Measurements from ENCODE around the gene FAM151B. TPM values are rescaled to one million over a fixed set of nuclear protein-coding genes. Genes with fewer than 3 reads are reported as not detected.
A peak's percentile ranks its signal among the peaks of the same experiment; 100 is the strongest.

The FAM151B gene
- total and polyA plus RNA-seq, 7 experiments from 2014 or later, result 0.11 to 3.4 (median 0.43) TPM; not detected in 2

- ChIA-PET POLR2A (no interaction called here), CTCF (interaction anchor here (0.7 to 2.0 kb wide), 4 partner anchors 11 to 1802 kb away, joined by 3 to 6 read pairs (median 4); no protein-coding TSS in a partner anchor)
- Histone ChIP-seq H3K4me3 (ENCODE audit: low read length) (no peak overlapping the region), H3K4me1 (ENCODE audit: control insufficient read depth in 2 of 2, insufficient read depth in 2 of 2, low read length in 2 of 2) (no peaks in the 10 kb centered on the region), H3K27ac (ENCODE audit: low read depth, low read length) (no peak overlapping the region), H3K27me3 (ENCODE audit: control insufficient read depth in 2 of 2, insufficient read depth in 2 of 2, low read length in 2 of 2) (no peaks in the 10 kb centered on the region), H3K9me3 (ENCODE audit: control insufficient read depth in 2 of 3, low read length in 3 of 3) (no peaks in the 10 kb centered on the region), H3K36me3 (ENCODE audit: control insufficient read depth in 2 of 3, insufficient read depth in 3 of 3, low read length in 3 of 3) (peaks cover 0 to 3% (median 0%) of the 10 kb centered on the region in 3 experiments)
- H3K4me3 Mint-ChIP-seq, result no peak overlapping the region
- peak overlapping the region in 1 of 9 donors; percentile 47 for H3K27ac Mint-ChIP-seq
- peak in 5 of 9 donors; percentile 18 to 41 (median 30) for DNase-seq
- H3K9me3 Mint-ChIP-seq, result peaks cover 0 to 29% (median 8%) of the 10 kb centered on the region in 11 donors
- peaks cover 2 to 36% (median 29%) of the 10 kb centered on the region in 5 donors for H3K36me3 Mint-ChIP-seq
- ATAC-seq, result peak; percentile 85
- H3K27me3 Mint-ChIP-seq, result peaks cover 0 to 3% (median 0%) of the 10 kb centered on the region in 5 donors
- peaks cover 0 to 7% (median 0%) of the 10 kb centered on the region in 7 donors for H3K4me1 Mint-ChIP-seq
- intact Hi-C loops (cut with micrococcal nuclease), result loop anchor here (1.0 to 10.0 kb wide), 8 partner anchors 176 to 818 kb away; no protein-coding TSS in a partner anchor
These were observed 6.6 kb upstream of the FAM151B start for GRCh38 chr5:80481019-80481893.

GRCh38 chr5:80482578-80482977 is 5.3 kb upstream of the FAM151B start:
- H3K9me3 ChIP-seq (ENCODE audit: control insufficient read depth in 2 of 3, low read length in 3 of 3), result no peaks in the 10 kb centered on the region
- no peak overlapping the region for H3K4me3 ChIP-seq (ENCODE audit: low read length)
- H3K36me3 Mint-ChIP-seq, result peaks cover 4 to 33% (median 29%) of the 10 kb centered on the region in 5 donors
- H3K36me3 ChIP-seq (ENCODE audit: control insufficient read depth in 2 of 3, insufficient read depth in 3 of 3, low read length in 3 of 3), result no peaks in the 10 kb centered on the region
- POLR2A ChIA-PET, result no interaction called here
- ATAC-seq (no peak), DNase-seq (no peak)
- peaks cover 0 to 29% (median 8%) of the 10 kb centered on the region in 11 donors for H3K9me3 Mint-ChIP-seq
- H3K4me1 ChIP-seq (ENCODE audit: control insufficient read depth in 2 of 2, insufficient read depth in 2 of 2, low read length in 2 of 2), result peaks cover 0 to 7% of the 10 kb centered on the region in 2 donors
- no peaks in the 10 kb centered on the region for H3K27me3 ChIP-seq (ENCODE audit: control insufficient read depth in 2 of 2, insufficient read depth in 2 of 2, low read length in 2 of 2)
- H3K27me3 Mint-ChIP-seq, result peaks cover 0 to 12% (median 7%) of the 10 kb centered on the region in 5 donors
- intact Hi-C loops (cut with micrococcal nuclease), result loop anchor here (5.0 to 10.0 kb wide), 3 partner anchors 175 to 682 kb away; no protein-coding TSS in a partner anchor
- no peak overlapping the region for H3K27ac ChIP-seq (ENCODE audit: low read depth, low read length)
- peaks cover 7 to 14% (median 10%) of the 10 kb centered on the region in 7 donors for H3K4me1 Mint-ChIP-seq
- no peak overlapping the region for H3K27ac Mint-ChIP-seq
- CTCF ChIA-PET, result interaction anchor here (1.1 to 2.0 kb wide), 2 partner anchors 187 to 190 kb away, joined by 3 to 6 read pairs; no protein-coding TSS in a partner anchor
- H3K4me3 Mint-ChIP-seq, result no peak overlapping the region

GRCh38 chr5:80483636-80484232 is 4.2 kb upstream of the FAM151B start:
- no peak overlapping the region for H3K27ac Mint-ChIP-seq
- DNase-seq (no peak), ATAC-seq (no peak)
- Histone ChIP-seq H3K36me3 (ENCODE audit: control insufficient read depth in 2 of 3, insufficient read depth in 3 of 3, low read length in 3 of 3) (no peaks in the 10 kb centered on the region), H3K4me3 (ENCODE audit: low read length) (no peak overlapping the region), H3K9me3 (ENCODE audit: control insufficient read depth in 2 of 3, low read length in 3 of 3) (no peaks in the 10 kb centered on the region), H3K4me1 (ENCODE audit: control insufficient read depth in 2 of 2, insufficient read depth in 2 of 2, low read length in 2 of 2) (peaks cover 0 to 7% of the 10 kb centered on the region in 2 donors), H3K27me3 (ENCODE audit: control insufficient read depth in 2 of 2, insufficient read depth in 2 of 2, low read length in 2 of 2) (no peaks in the 10 kb centered on the region), H3K27ac (ENCODE audit: low read depth, low read length) (no peak overlapping the region)
- H3K36me3 Mint-ChIP-seq, result peaks cover 4 to 33% (median 29%) of the 10 kb centered on the region in 5 donors
- H3K4me1 Mint-ChIP-seq, result peaks cover 9 to 22% (median 15%) of the 10 kb centered on the region in 7 donors
- peaks cover 0 to 19% (median 7%) of the 10 kb centered on the region in 5 donors for H3K27me3 Mint-ChIP-seq
- ChIA-PET CTCF (interaction anchor here (0.6 kb wide), 1 partner anchor 75 kb away, joined by 5 read pairs; no protein-coding TSS in a partner anchor), POLR2A (no interaction called here)
- intact Hi-C loops (cut with micrococcal nuclease), result loop anchor here (5.0 to 10.0 kb wide), 3 partner anchors 174 to 681 kb away; no protein-coding TSS in a partner anchor
- no peak overlapping the region for H3K4me3 Mint-ChIP-seq
- H3K9me3 Mint-ChIP-seq, result peaks cover 0 to 29% (median 8%) of the 10 kb centered on the region in 11 donors

- Mint-ChIP-seq H3K27ac (peak overlapping the region in 7 of 9 donors; percentile 32 to 83 (median 55)), H3K36me3 (peaks cover 0 to 14% (median 10%) of the 10 kb centered on the region in 5 donors), H3K27me3 (peaks cover 0 to 36% (median 7%) of the 10 kb centered on the region in 5 donors), H3K4me3 (peak overlapping the region; percentile 83 to 92 (median 88)), H3K9me3 (peaks cover 0 to 10% (median 7%) of the 10 kb centered on the region in 11 donors), H3K4me1 (peaks cover 9 to 27% (median 14%) of the 10 kb centered on the region in 7 donors)
- ChIA-PET CTCF (no interaction called here), POLR2A (interaction anchor here (0.6 to 1.6 kb wide), 2 partner anchors 167 to 1260 kb away, joined by 3 read pairs; partner anchors contain the start of gene MSH3)
- intact Hi-C loops (cut with micrococcal nuclease), result loop anchor here (5.0 to 10.0 kb wide), 3 partner anchors 80 to 677 kb away; partner anchors contain the start of gene ZFYVE16 (in 1 of the 2)
- peak overlapping the region; percentile 71 for H3K4me3 ChIP-seq (ENCODE audit: low read length)
- H3K9me3 ChIP-seq (ENCODE audit: control insufficient read depth in 2 of 3, low read length in 3 of 3), result no peaks in the 10 kb centered on the region
- H3K4me1 ChIP-seq (ENCODE audit: control insufficient read depth in 2 of 2, insufficient read depth in 2 of 2, low read length in 2 of 2), result peaks cover 0 to 7% of the 10 kb centered on the region in 2 donors
- H3K27ac ChIP-seq (ENCODE audit: low read depth, low read length), result peak overlapping the region; percentile 52
- H3K27me3 ChIP-seq (ENCODE audit: control insufficient read depth in 2 of 2, insufficient read depth in 2 of 2, low read length in 2 of 2), result no peaks in the 10 kb centered on the region
- no peaks in the 10 kb centered on the region for H3K36me3 ChIP-seq (ENCODE audit: control insufficient read depth in 2 of 3, insufficient read depth in 3 of 3, low read length in 3 of 3)
- DNase-seq (peak in 1 of 9 donors; percentile 5), ATAC-seq (no peak)
These were observed 464 bp upstream of the FAM151B start for GRCh38 chr5:80487444-80487828.

GRCh38 chr5:80491296-80491695 is 3.4 kb downstream of the FAM151B start:
- POLR2A ChIA-PET, result no interaction called here
- no peaks in the 10 kb centered on the region for H3K27me3 ChIP-seq (ENCODE audit: control insufficient read depth in 2 of 2, insufficient read depth in 2 of 2, low read length in 2 of 2)
- H3K27ac ChIP-seq (ENCODE audit: low read depth, low read length), result no peak overlapping the region
- H3K4me1 ChIP-seq (ENCODE audit: control insufficient read depth in 2 of 2, insufficient read depth in 2 of 2, low read length in 2 of 2), result peaks cover 0 to 7% of the 10 kb centered on the region in 2 donors
- no peaks in the 10 kb centered on the region for H3K9me3 ChIP-seq (ENCODE audit: control insufficient read depth in 2 of 3, low read length in 3 of 3)
- Mint-ChIP-seq H3K4me3 (no peak overlapping the region), H3K36me3 (peaks cover 0 to 6% (median 0%) of the 10 kb centered on the region in 5 donors), H3K27ac (no peak overlapping the region), H3K9me3 (peaks cover 0 to 2% (median 0%) of the 10 kb centered on the region in 11 donors), H3K27me3 (peaks cover 0 to 33% (median 7%) of the 10 kb centered on the region in 5 donors), H3K4me1 (peaks cover 9 to 27% (median 14%) of the 10 kb centered on the region in 7 donors)
- no peak overlapping the region for H3K4me3 ChIP-seq (ENCODE audit: low read length)
- ATAC-seq (no peak), DNase-seq (no peak)
- intact Hi-C loops (cut with micrococcal nuclease), result loop anchor here in 1 of 2 donors (5.0 kb wide), 1 partner anchor 1254 kb away; the partner anchor contains the start of gene JMY
- CTCF ChIA-PET, result interaction anchor here (0.5 kb wide), 1 partner anchor 37 kb away, joined by 3 read pairs; no protein-coding TSS in a partner anchor
- H3K36me3 ChIP-seq (ENCODE audit: control insufficient read depth in 2 of 3, insufficient read depth in 3 of 3, low read length in 3 of 3), result no peaks in the 10 kb centered on the region

DNA sequence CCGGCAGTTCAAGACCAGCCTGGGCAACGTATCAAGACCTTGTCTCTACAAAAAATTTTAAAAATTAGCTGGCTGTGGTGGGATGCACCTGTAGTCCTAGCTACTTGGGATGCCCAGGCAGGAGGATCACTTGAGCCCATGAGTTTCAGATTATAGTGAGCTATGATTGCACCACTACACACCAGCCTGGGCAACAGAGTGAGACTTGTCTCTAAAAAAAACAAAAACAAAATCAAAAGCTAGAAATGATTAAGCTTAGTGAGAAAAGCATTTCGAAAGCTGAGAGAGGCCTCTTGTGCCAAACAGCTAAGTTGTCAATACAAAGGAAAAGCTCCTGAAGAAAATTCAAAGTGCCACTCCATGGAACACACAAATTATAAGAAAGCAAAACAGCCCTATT is 4.8 kb downstream of the FAM151B start:
- Mint-ChIP-seq H3K27ac (no peak overlapping the region), H3K9me3 (no peaks in the 10 kb centered on the region), H3K27me3 (peaks cover 0 to 24% (median 0%) of the 10 kb centered on the region in 5 donors), H3K4me1 (peaks cover 0 to 13% (median 6%) of the 10 kb centered on the region in 7 donors), H3K36me3 (no peaks in the 10 kb centered on the region), H3K4me3 (no peak overlapping the region)
- Histone ChIP-seq H3K4me1 (ENCODE audit: control insufficient read depth in 2 of 2, insufficient read depth in 2 of 2, low read length in 2 of 2) (no peaks in the 10 kb centered on the region), H3K27me3 (ENCODE audit: control insufficient read depth in 2 of 2, insufficient read depth in 2 of 2, low read length in 2 of 2) (no peaks in the 10 kb centered on the region), H3K36me3 (ENCODE audit: control insufficient read depth in 2 of 3, insufficient read depth in 3 of 3, low read length in 3 of 3) (no peaks in the 10 kb centered on the region), H3K27ac (ENCODE audit: low read depth, low read length) (no peak overlapping the region), H3K9me3 (ENCODE audit: control insufficient read depth in 2 of 3, low read length in 3 of 3) (no peaks in the 10 kb centered on the region), H3K4me3 (ENCODE audit: low read length) (no peak overlapping the region)
- no peak for DNase-seq
- ATAC-seq, result no peak
- CTCF ChIA-PET, result interaction anchor here (0.7 to 1.1 kb wide), 3 partner anchors 11 to 510 kb away, joined by 3 to 4 read pairs (median 3); no protein-coding TSS in a partner anchor
- POLR2A ChIA-PET, result no interaction called here
- intact Hi-C loops (cut with micrococcal nuclease), result loop anchor here in 1 of 2 donors (5.0 kb wide), 1 partner anchor 1255 kb away; the partner anchor contains the start of gene JMY

Data from naive thymus-derived CD4-positive, alpha-beta T cell (primary cell).